Fibroblast of mammary gland (primary cell): Measurements from ENCODE around the gene TSPAN11.
A peak's percentile ranks its signal among the peaks of the same experiment; 100 is the strongest.

Experiments used
- DNase-seq: peaks from one replicate; pipeline ENCODE4 v3.0.0-alpha.2; 2010; ENCODE audit warnings: low read depth
- H3K4me3 ChIP-seq: 2 replicates; pipeline ENCODE4 v1.5.1; 2011; ENCODE audit warnings: low read depth, mild to moderate bottlenecking, low read length, moderate library complexity; ENCODE audit not compliant: control insufficient read depth
- CTCF ChIP-seq: conservative IDR thresholded peaks from 2 replicates; pipeline ENCODE4 v1.5.1; 2011; ENCODE audit warnings: low read depth, low read length, inconsistent platforms; ENCODE audit not compliant: control insufficient read depth, insufficient read depth

The TSPAN11 gene

GRCh38 chr12:30990316-30990715 is 63.8 kb downstream of the TSPAN11 start:
- no peak overlapping the region for H3K4me3 ChIP-seq
- DNase-seq = no peak
- TF ChIP-seq CTCF = no peak

GRCh38 chr12:30990776-30991175 is 64.2 kb downstream of the TSPAN11 start:
- no peak for DNase-seq
- H3K4me3 ChIP-seq = no peak overlapping the region
- TF ChIP-seq CTCF = no peak

- H3K4me3 ChIP-seq = no peak overlapping the region
- TF ChIP-seq CTCF = no peak
- DNase-seq = no peak
Observed at GRCh38 chr12:30991466-30991865, 64.9 kb downstream of the TSPAN11 start.

- no peak for DNase-seq
- TF ChIP-seq CTCF = no peak
- no peak overlapping the region for H3K4me3 ChIP-seq
Observed at GRCh38 chr12:30992381-30992780, 65.8 kb downstream of the TSPAN11 start.

- DNase-seq = no peak
- no peak overlapping the region for H3K4me3 ChIP-seq
- no peak for TF ChIP-seq CTCF
Observed at GRCh38 chr12:30993766-30994165, 67.2 kb downstream of the TSPAN11 start.

- TF ChIP-seq CTCF = no peak
- no peak for DNase-seq
Observed at GRCh38 chr12:30994274-30994673, 67.7 kb downstream of the TSPAN11 start.

GRCh38 chr12:30996255-30996654 is 69.7 kb downstream of the TSPAN11 start:
- no peak overlapping the region for H3K4me3 ChIP-seq
- no peak for TF ChIP-seq CTCF
- DNase-seq = peak; percentile 66

More at GRCh38 chr12:30994274-30994673, 67.7 kb downstream of the TSPAN11 start:
- H3K4me3 ChIP-seq = no peak overlapping the region
